Neural cell (in vitro differentiated cells): ENCODE data around the gene ZC3H6. TPM values are rescaled to one million over a fixed set of nuclear protein-coding genes. Genes with fewer than 3 reads are reported as not detected.

ENCODE experiments used
- H2AFZ ChIP-seq: fragments of 200-600, 300-800 bp; sonication (generic), shearing (Covaris generic); 2 replicates; pipeline ENCODE4 v1.6.0; 2014; ENCODE audit warnings: low read depth, mild to moderate bottlenecking, antibody characterized with exemption, low read length, moderate library complexity
- H3F3A ChIP-seq: fragments of 200-600 bp; shearing (Covaris generic); 2 replicates; pipeline ENCODE4 v1.6.1; 2016; ENCODE audit warnings: mild to moderate bottlenecking, moderate library complexity, mixed read lengths, antibody characterized with exemption, low read length; ENCODE audit not compliant: insufficient read depth, poor library complexity, severe bottlenecking
- H3K27ac ChIP-seq: fragments of 200-600, 300-800 bp; sonication (generic), shearing (Covaris generic); 2 replicates; pipeline ENCODE4 v1.5.1; 2014; ENCODE audit warnings: mild to moderate bottlenecking, low read length, moderate library complexity
- H3K27me3 ChIP-seq: fragments of 300-800, 200-600 bp; sonication (generic), shearing (Covaris generic); 2 replicates; pipeline ENCODE4 v1.6.0; 2014; ENCODE audit warnings: mild to moderate bottlenecking, low read depth, low read length, moderate library complexity; ENCODE audit not compliant: insufficient read depth
- H3K36me3 ChIP-seq: fragments of 300-800, 200-600 bp; sonication (generic), shearing (Covaris generic); 2 replicates; pipeline ENCODE4 v1.5.1; 2014; ENCODE audit warnings: mild to moderate bottlenecking, antibody characterized with exemption, low read length, moderate library complexity; ENCODE audit not compliant: insufficient read depth
- H3K4me2 ChIP-seq: fragments of 300-800, 200-600 bp; sonication (generic), shearing (Covaris generic); 2 replicates; pipeline ENCODE4 v1.6.0; 2014; ENCODE audit warnings: mild to moderate bottlenecking, low read length
- H3K4me3 ChIP-seq: fragments of 300-800, 200-600 bp; sonication (generic), shearing (Covaris generic); 2 replicates; pipeline ENCODE4 v1.5.1; 2014; ENCODE audit warnings: mild to moderate bottlenecking, low read length, moderate library complexity
- H3K79me2 ChIP-seq: fragments of 200-600 bp; shearing (Covaris generic); replicated peaks from 2 replicates; pipeline ENCODE4 v1.6.0; 2014; ENCODE audit warnings: mild to moderate bottlenecking, low read length, moderate library complexity; ENCODE audit not compliant: insufficient read depth
- H3K9ac ChIP-seq: fragments of 300-800, 200-600 bp; sonication (generic), shearing (Covaris generic); 2 replicates; pipeline ENCODE4 v1.6.1; 2016; ENCODE audit warnings: mild to moderate bottlenecking, low read length, mixed read lengths
- H3K9me2 ChIP-seq: fragments of 200-600 bp; shearing (Covaris generic); 2 replicates; pipeline ENCODE4 v1.6.1; 2016; ENCODE audit warnings: mild to moderate bottlenecking, low read length, mixed read lengths; ENCODE audit not compliant: insufficient read depth
- H3K9me3 ChIP-seq: fragments of 200-600, 300-800 bp; sonication (generic), shearing (Covaris generic); 2 replicates; pipeline ENCODE4 v1.6.1; 2016; ENCODE audit warnings: mild to moderate bottlenecking, mixed run types, low read length, moderate library complexity, mixed read lengths
- H4K20me1 ChIP-seq: fragments of 200-600 bp; shearing (Covaris generic); 2 replicates; pipeline ENCODE4 v1.6.1; 2016; ENCODE audit warnings: mild to moderate bottlenecking, mixed run types; ENCODE audit not compliant: insufficient read depth
- CTCF ChIP-seq: fragments of 450-650 bp; IDR thresholded peaks from 2 replicates; pipeline ENCODE4 v1.5.1; 2014; ENCODE audit warnings: antibody characterized with exemption, mild to moderate bottlenecking, moderate library complexity; ENCODE audit not compliant: poor library complexity, severe bottlenecking
- EP300 ChIP-seq: fragments of 450-650 bp; conservative IDR thresholded peaks from 2 replicates; pipeline ENCODE4 v1.6.1; 2014; ENCODE audit warnings: antibody characterized with exemption, mild to moderate bottlenecking, moderate library complexity; ENCODE audit not compliant: poor library complexity, severe bottlenecking
- EZH2 ChIP-seq: fragments of 200-600, 300-800 bp; shearing (Covaris generic), sonication (generic); IDR thresholded peaks from 2 replicates; pipeline ENCODE4 v1.6.1; 2014; ENCODE audit warnings: antibody characterized with exemption, low read length, borderline replicate concordance, mild to moderate bottlenecking; ENCODE audit not compliant: insufficient read depth, poor library complexity, severe bottlenecking
- MXI1 ChIP-seq: fragments of 450-650 bp; conservative IDR thresholded peaks from 2 replicates; pipeline ENCODE4 v1.6.1; 2014; ENCODE audit warnings: antibody characterized with exemption, mild to moderate bottlenecking; ENCODE audit not compliant: poor library complexity, severe bottlenecking
- POLR2AphosphoS5 ChIP-seq: IDR thresholded peaks from 2 replicates; pipeline ENCODE4 v1.6.1; 2012
- RAD21 ChIP-seq: fragments of 450-650 bp; conservative IDR thresholded peaks from 2 replicates; pipeline ENCODE4 v1.6.1; 2014; ENCODE audit warnings: antibody characterized with exemption, mild to moderate bottlenecking, moderate library complexity
- REST ChIP-seq: IDR thresholded peaks from 2 replicates; pipeline ENCODE4 v1.6.1; 2012; ENCODE audit warnings: borderline replicate concordance
- SMC3 ChIP-seq: fragments of 450-650 bp; conservative IDR thresholded peaks from 2 replicates; pipeline ENCODE4 v1.6.1; 2014; ENCODE audit warnings: antibody characterized with exemption, mild to moderate bottlenecking, moderate library complexity; ENCODE audit not compliant: poor library complexity
- TAF1 ChIP-seq: IDR thresholded peaks from 2 replicates; pipeline ENCODE4 v1.6.1; 2012; ENCODE audit warnings: low read depth
- polyA plus RNA-seq: library from polyadenylated mRNA; depleted of rRNA; stranded (reverse); fragments of >200 nt; gene quantifications from 2 replicates; pipeline ENCODE4 v1.2.3, GENCODE V29; 2014

ZC3H6 gene
- polyA plus RNA-seq, 1 donor from 2014 or later = 6.1 TPM

- Histone ChIP-seq H3K36me3 (peaks cover 4% of the 10 kb centered on the region), H4K20me1 (no peaks in the 10 kb centered on the region), H3K9me3 (no peaks in the 10 kb centered on the region), H3K4me2 (no peak overlapping the region), H3K79me2 (no peaks in the 10 kb centered on the region), H3K9ac (no peak overlapping the region), H3F3A (no peaks in the 10 kb centered on the region), H3K4me3 (no peak overlapping the region), H2AFZ (no peak overlapping the region), H3K27ac (no peak overlapping the region), H3K9me2 (no peaks in the 10 kb centered on the region), H3K27me3 (no peaks in the 10 kb centered on the region)
- no peak for TF ChIP-seq SMC3
- no peak for TF ChIP-seq POLR2AphosphoS5
- TF ChIP-seq MXI1 = no peak
- TF ChIP-seq EZH2 = no peak
- TF ChIP-seq EP300 = no peak
- TF ChIP-seq REST = no peak
- no peak for TF ChIP-seq CTCF
- TF ChIP-seq TAF1 = no peak
- no peak for TF ChIP-seq RAD21
Observed at GRCh38 chr2:112322919-112323318, 47.5 kb downstream of the ZC3H6 start.

- no peak overlapping the region for H3K27ac ChIP-seq
- H3K79me2 ChIP-seq = no peaks in the 10 kb centered on the region
- no peaks in the 10 kb centered on the region for H3K9me2 ChIP-seq
- no peak overlapping the region for H3K4me2 ChIP-seq
- H3K9me3 ChIP-seq = no peaks in the 10 kb centered on the region
- H3K36me3 ChIP-seq = peaks cover 4% of the 10 kb centered on the region
- H3K27me3 ChIP-seq = no peaks in the 10 kb centered on the region
- no peak overlapping the region for H3K4me3 ChIP-seq
- H4K20me1 ChIP-seq = no peaks in the 10 kb centered on the region
- no peaks in the 10 kb centered on the region for H3F3A ChIP-seq
- H3K9ac ChIP-seq = no peak overlapping the region
- TF ChIP-seq TAF1 (no peak), RAD21 (no peak), REST (no peak), CTCF (no peak), POLR2AphosphoS5 (no peak), EZH2 (no peak), EP300 (no peak), SMC3 (no peak), MXI1 (no peak)
- H2AFZ ChIP-seq = no peak overlapping the region
Observed at GRCh38 chr2:112332123-112332696, 56.8 kb downstream of the ZC3H6 start.
